Epithelial cell of proximal tubule (primary cell): ENCODE data around the gene ABHD1. TPM values are rescaled to one million over a fixed set of nuclear protein-coding genes. Genes with fewer than 3 reads are reported as not detected.

Experiments
- DNase-seq: peaks from one replicate; pipeline ENCODE4 v3.0.0-alpha.2; 2011; ENCODE audit warnings: low read depth
- H3K4me3 ChIP-seq: 2 replicates; pipeline ENCODE4 v1.5.1; 2011; ENCODE audit warnings: low read depth, mild to moderate bottlenecking, low read length
- total RNA-seq: library from RNA; depleted of rRNA; stranded (reverse); fragments of >200 nt; gene quantifications from 2 replicates; pipeline ENCODE4 v1.2.3, GENCODE V29; 2015
- TF ChIP-seq, protein P1 (sequence below): conservative IDR thresholded peaks from 2 replicates; pipeline ENCODE4 v1.5.1; 2012; ENCODE audit warnings: low read depth, mild to moderate bottlenecking, low read length

Gene ABHD1
- total RNA-seq, 1 donor from 2014 or later = not detected

DNA sequence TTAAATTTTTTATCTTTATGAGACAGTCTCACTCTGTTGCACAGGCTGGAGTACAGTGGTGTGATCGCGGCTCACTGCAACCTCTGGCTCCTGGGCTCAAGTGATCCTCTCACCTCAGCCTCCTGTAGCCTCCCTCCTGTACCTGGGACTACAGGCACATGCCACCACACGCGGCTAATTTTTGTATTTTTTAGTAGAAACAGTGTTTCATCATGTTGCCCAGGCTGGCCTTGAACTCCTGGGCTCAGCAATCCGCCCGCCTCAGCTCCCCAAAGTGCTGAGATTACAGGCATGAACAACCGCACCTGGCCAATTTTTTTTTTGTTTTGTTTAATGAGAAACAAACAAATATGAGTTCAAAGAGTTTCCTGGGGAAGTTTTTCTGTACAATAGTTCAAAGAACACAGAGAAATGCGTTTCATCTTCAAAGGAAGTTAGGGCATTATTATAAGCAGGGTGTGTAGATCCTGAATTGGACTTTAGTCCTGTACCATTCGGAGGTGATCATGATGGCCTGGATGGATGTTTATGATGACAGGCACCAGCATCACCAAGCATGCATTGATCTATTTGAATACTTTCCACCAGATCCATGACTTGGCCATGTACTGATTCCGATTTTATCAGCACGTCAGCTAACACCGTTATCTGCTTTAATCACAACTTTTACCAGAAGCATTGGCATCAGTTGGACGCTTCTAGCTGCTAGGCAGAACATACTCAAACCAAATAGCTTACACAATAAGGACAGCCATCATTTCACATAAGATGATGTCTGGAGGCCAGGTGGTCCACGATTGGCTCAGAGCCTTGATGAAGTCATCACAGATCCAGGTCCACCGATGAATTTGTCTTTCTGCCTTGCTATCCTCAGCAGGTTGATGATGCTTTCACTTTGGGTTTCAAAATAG, 54.1 kb downstream of the ABHD1 start:
- TF ChIP-seq, protein P1, sequence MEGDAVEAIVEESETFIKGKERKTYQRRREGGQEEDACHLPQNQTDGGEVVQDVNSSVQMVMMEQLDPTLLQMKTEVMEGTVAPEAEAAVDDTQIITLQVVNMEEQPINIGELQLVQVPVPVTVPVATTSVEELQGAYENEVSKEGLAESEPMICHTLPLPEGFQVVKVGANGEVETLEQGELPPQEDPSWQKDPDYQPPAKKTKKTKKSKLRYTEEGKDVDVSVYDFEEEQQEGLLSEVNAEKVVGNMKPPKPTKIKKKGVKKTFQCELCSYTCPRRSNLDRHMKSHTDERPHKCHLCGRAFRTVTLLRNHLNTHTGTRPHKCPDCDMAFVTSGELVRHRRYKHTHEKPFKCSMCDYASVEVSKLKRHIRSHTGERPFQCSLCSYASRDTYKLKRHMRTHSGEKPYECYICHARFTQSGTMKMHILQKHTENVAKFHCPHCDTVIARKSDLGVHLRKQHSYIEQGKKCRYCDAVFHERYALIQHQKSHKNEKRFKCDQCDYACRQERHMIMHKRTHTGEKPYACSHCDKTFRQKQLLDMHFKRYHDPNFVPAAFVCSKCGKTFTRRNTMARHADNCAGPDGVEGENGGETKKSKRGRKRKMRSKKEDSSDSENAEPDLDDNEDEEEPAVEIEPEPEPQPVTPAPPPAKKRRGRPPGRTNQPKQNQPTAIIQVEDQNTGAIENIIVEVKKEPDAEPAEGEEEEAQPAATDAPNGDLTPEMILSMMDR = no peak
- H3K4me3 ChIP-seq = no peak overlapping the region
- no peak for DNase-seq

DNA sequence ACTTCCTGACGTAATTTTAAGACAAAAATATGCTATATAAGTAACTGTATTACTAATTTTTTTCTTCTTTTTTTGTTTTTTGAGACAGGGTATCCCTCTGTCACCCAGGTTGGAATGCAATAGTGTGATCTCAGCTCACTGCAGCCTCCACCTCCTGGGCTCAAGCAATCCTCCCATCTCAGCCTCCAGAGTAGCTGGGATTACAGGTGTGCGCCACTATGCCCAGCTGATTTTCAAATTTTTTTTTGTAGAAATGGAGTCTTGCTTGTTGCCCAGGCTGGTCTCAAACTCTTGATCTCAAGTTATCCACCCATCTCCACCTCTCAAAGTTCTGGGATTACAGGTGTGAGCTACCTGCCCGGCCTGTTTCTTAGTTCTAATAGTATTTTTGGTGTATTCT, 54.9 kb downstream of the ABHD1 start:
- H3K4me3 ChIP-seq = no peak overlapping the region
- TF ChIP-seq, protein P1 = no peak
- no peak for DNase-seq

DNA sequence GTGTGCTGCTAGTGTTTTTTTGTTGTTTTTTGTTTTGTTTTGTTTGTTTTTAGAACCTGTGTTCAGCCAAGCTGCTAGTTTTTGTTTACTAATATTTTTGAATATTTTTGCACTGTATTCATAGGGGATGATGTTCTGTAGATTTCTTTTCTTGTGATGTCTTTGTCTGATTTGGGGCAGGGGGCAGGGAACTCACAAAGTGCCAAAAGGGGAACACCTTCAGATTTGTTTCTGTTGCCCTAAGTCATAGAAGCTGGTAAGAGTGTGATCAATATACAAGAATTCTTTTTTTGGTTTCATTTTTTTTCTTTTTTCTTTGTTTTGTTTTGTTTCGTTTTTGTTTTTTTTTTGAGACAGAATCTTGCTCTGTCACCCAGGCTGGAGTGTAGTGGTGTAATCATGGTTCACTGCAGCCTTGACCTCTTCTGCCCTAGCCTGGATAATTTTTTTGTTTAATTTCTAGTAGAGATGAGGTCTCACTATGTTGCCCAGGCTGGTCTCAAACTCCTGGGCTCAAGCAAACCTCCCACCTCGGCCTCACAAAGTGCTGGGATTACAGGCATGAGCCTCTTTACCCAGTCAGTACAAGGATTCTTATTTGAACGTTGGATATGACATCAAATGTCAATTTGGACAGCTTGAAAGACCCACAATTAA, 55.9 kb downstream of the ABHD1 start:
- TF ChIP-seq, protein P1 = no peak

More for the DNA sequence above, 55.9 kb downstream of the ABHD1 start:
- no peak for DNase-seq
- no peak overlapping the region for H3K4me3 ChIP-seq

Other genes with a start within 250 kb of the ABHD1 start
- 0.72 and 1.6 TPM in 2 replicates for gene MAPRE3, start 153.2 kb upstream of the ABHD1 start, total RNA-seq
- 11.2 and 20.1 TPM in 2 replicates for gene TMEM214, start 90.8 kb upstream of the ABHD1 start, total RNA-seq
- 17.0 and 21.8 TPM in 2 replicates for gene AGBL5, start 72.1 kb upstream of the ABHD1 start, total RNA-seq
- gene OST4, start 52.2 kb upstream of the ABHD1 start, total RNA-seq = 283 and 454 TPM in 2 replicates
- gene EMILIN1, start 45.2 kb upstream of the ABHD1 start, total RNA-seq = 0.80 and 2.1 TPM in 2 replicates
- 5.5 and 6.1 TPM in 2 replicates for gene KHK, start 37.0 kb upstream of the ABHD1 start, total RNA-seq
- gene CGREF1, start 4.7 kb upstream of the ABHD1 start, total RNA-seq = 1.0 and 2.3 TPM in 2 replicates
- 53.3 and 77.1 TPM in 2 replicates for gene PREB, start 10.8 kb downstream of the ABHD1 start, total RNA-seq
- not detected in 2 replicates for gene PRR30, start 15.6 kb downstream of the ABHD1 start, total RNA-seq
- gene TCF23, start 25.2 kb downstream of the ABHD1 start, total RNA-seq = not detected in 2 replicates
- 90.3 and 143 TPM in 2 replicates for gene ATRAID, start 88.2 kb downstream of the ABHD1 start, total RNA-seq
- gene SLC5A6, start 88.5 kb downstream of the ABHD1 start, total RNA-seq = 51.5 and 90.9 TPM in 2 replicates
- 62.8 and 65.8 TPM in 2 replicates for gene CAD, start 93.6 kb downstream of the ABHD1 start, total RNA-seq
- 0.29 TPM in 1 of 2 replicates, not detected in the other for gene SLC30A3, start 139.2 kb downstream of the ABHD1 start, total RNA-seq
- gene DNAJC5G, start 151.6 kb downstream of the ABHD1 start, total RNA-seq = not detected in 2 replicates
- gene TRIM54, start 158.6 kb downstream of the ABHD1 start, total RNA-seq = 1.5 TPM in 1 of 2 replicates, not detected in the other
- gene UCN, start 184.6 kb downstream of the ABHD1 start, total RNA-seq = not detected in 2 replicates
- 71.3 and 76.5 TPM in 2 replicates for gene MPV17, start 199.3 kb downstream of the ABHD1 start, total RNA-seq
- gene GTF3C2, start 232.9 kb downstream of the ABHD1 start, total RNA-seq = 37.4 and 61.7 TPM in 2 replicates
- gene EIF2B4, start 246.5 kb downstream of the ABHD1 start, total RNA-seq = 35.5 and 43.3 TPM in 2 replicates
- 64.6 and 121 TPM in 2 replicates for gene SNX17, start 246.8 kb downstream of the ABHD1 start, total RNA-seq